HCT116 (cell line): ENCODE data around the gene IER5L. TPM values are rescaled to one million over a fixed set of nuclear protein-coding genes. Genes with fewer than 3 reads are reported as not detected.

Experiments
- ATAC-seq: fragments of 200-7000 bp; cut with Tn5 transposase; 2 replicates; pipeline ENCODE4 v1.9.1; 2020; ENCODE audit warnings: mild to moderate bottlenecking, moderate library complexity
- BruUV-seq: library from RNA; stranded (reverse); fragments of 400-500 nt; replicated peaks from 2 replicates; lab custom pipeline; 2021; lab: Mats Ljungman, UMichigan
- CTCF ChIA-PET: fragments of 300-600 bp; sonication (Branson Sonifier 250); formaldehyde crosslinking; loops from one replicate; lab custom pipeline; 2021; ENCODE audit warnings: antibody characterized with exemption; lab: Charles Lee
- POLR2A ChIA-PET: fragments of 300-600, 350-600 bp; sonication (Branson Sonifier 250); formaldehyde crosslinking; loops from one replicate; lab custom pipeline; 2021; ENCODE audit warnings: antibody characterized with exemption; lab: Charles Lee
- RAD21 ChIA-PET, 2 experiments: fragments of 300-600 bp; sonication (Branson Sonifier 250); formaldehyde crosslinking; loops; one replicate each; lab custom pipeline; 2023; ENCODE audit warnings: low total read pairs in 2 of 2; ENCODE audit not compliant: uncharacterized antibody in 2 of 2, unreplicated experiment in 2 of 2, low non-redundant PET in 1 of 2; lab: Charles Lee
- DNase-seq: peaks from one replicate; pipeline ENCODE4 v3.0.0-alpha.2; 2010; ENCODE audit warnings: low read depth, low spot score
- H2AFZ ChIP-seq: fragments of 200-600 bp; shearing (Covaris generic), sonication (generic); 2 replicates; pipeline ENCODE4 v1.6.1; 2017; ENCODE audit warnings: low read depth, mixed run types, mixed read lengths, antibody characterized with exemption, low read length; ENCODE audit not compliant: poor library complexity, severe bottlenecking
- H3K27ac ChIP-seq: 2 replicates; pipeline ENCODE4 v1.5.1; 2012; ENCODE audit warnings: low read depth, low read length
- H3K27me3 ChIP-seq: fragments of 200-600 bp; sonication (generic); 2 replicates; pipeline ENCODE4 v1.6.1; 2016; ENCODE audit warnings: mixed run types, low read length, mixed read lengths; ENCODE audit not compliant: insufficient read depth
- H3K36me3 ChIP-seq, 2 experiments: fragments of 200-500 bp in 1 of 2; fragments of 200-600 bp in 1 of 2; sonication (Bioruptor generic) in 1 of 2; sonication (generic) in 1 of 2; 2 replicates each; pipeline versions ENCODE4 v1.5.1 to v1.6.1; 2014 to 2016; ENCODE audit warnings: low read length in 2 of 2, inconsistent platforms in 1 of 2, mixed read lengths in 1 of 2, mixed run types in 1 of 2; ENCODE audit not compliant: insufficient read depth in 2 of 2, control insufficient read depth in 1 of 2
- H3K4me1 ChIP-seq, 2 experiments: fragments of 200-600 bp in 1 of 2; sonication (generic) in 1 of 2; 2 replicates each; pipeline versions ENCODE4 v1.5.1 to v1.6.1; 2012 to 2017; ENCODE audit warnings: low read length in 2 of 2, inconsistent platforms in 1 of 2, mild to moderate bottlenecking in 1 of 2, mixed read lengths in 1 of 2, mixed run types in 1 of 2, moderate library complexity in 1 of 2; ENCODE audit not compliant: insufficient read depth in 2 of 2, control insufficient read depth in 1 of 2
- H3K4me2 ChIP-seq: fragments of 200-600 bp; sonication (generic); 2 replicates; pipeline ENCODE4 v1.6.1; 2017; ENCODE audit warnings: mixed run types, low read length, mixed read lengths
- H3K4me3 ChIP-seq, 2 experiments: fragments of 200-600 bp in 1 of 2; sonication (generic) in 1 of 2; replicated peaks in 1 of 2; 2 replicates each; pipeline ENCODE4 v1.5.1; 2011 to 2016; ENCODE audit warnings: low read length in 2 of 2, control low read depth in 1 of 2, low read depth in 1 of 2, mild to moderate bottlenecking in 1 of 2, mixed read lengths in 1 of 2, mixed run types in 1 of 2
- H3K79me2 ChIP-seq: fragments of 200-600 bp; sonication (generic); 2 replicates; pipeline ENCODE4 v1.6.1; 2017; ENCODE audit warnings: mild to moderate bottlenecking, mixed run types, low read length, moderate library complexity, mixed read lengths; ENCODE audit not compliant: insufficient read depth
- H3K9ac ChIP-seq: fragments of 200-600 bp; sonication (generic); 2 replicates; pipeline ENCODE4 v1.6.1; 2016; ENCODE audit warnings: low read length, mixed read lengths
- H3K9me2 ChIP-seq: fragments of 200-600 bp; sonication (generic), shearing (Covaris generic); 2 replicates; pipeline ENCODE4 v1.6.1; 2017; ENCODE audit warnings: mixed run types, mild to moderate bottlenecking, moderate library complexity; ENCODE audit not compliant: insufficient read depth
- H3K9me3 ChIP-seq, 2 experiments: fragments of 200-500 bp in 1 of 2; fragments of 200-600 bp in 1 of 2; sonication (Bioruptor generic) in 1 of 2; sonication (generic) in 1 of 2; 2 replicates each; pipeline ENCODE4 v1.6.1; 2014 to 2017; ENCODE audit warnings: low read length in 2 of 2, mixed read lengths in 2 of 2, inconsistent platforms in 1 of 2, low read depth in 1 of 2, mild to moderate bottlenecking in 1 of 2, mixed run types in 1 of 2, moderate library complexity in 1 of 2; ENCODE audit not compliant: control insufficient read depth in 1 of 2, insufficient read depth in 1 of 2
- H4K20me1 ChIP-seq: fragments of 200-600 bp; sonication (generic), shearing (Covaris generic); 2 replicates; pipeline ENCODE4 v1.6.1; 2017; ENCODE audit warnings: mixed run types, mild to moderate bottlenecking, moderate library complexity; ENCODE audit not compliant: insufficient read depth
- EZH2 ChIP-seq: fragments of 200-600 bp; sonication (generic); IDR thresholded peaks from 2 replicates; pipeline ENCODE4 v1.6.1; 2017; ENCODE audit warnings: antibody characterized with exemption, mixed run types
- EZH2phosphoT487 ChIP-seq: fragments of 200-600 bp; IDR thresholded peaks from 2 replicates; pipeline ENCODE4 v1.6.1; 2018; ENCODE audit warnings: antibody characterized with exemption, borderline replicate concordance
- ZFX ChIP-seq: fragments of 450-650 bp; IDR thresholded peaks from 2 replicates; pipeline ENCODE4 v1.6.1; 2017
- intact Hi-C: fragments of 100-400 bp; cut with micrococcal nuclease; formaldehyde crosslinking; loops from 2 replicates; pipeline ENCODE4 v1.10.0; 2022
- total RNA-seq: library from RNA; stranded (reverse); gene quantifications from one replicate; pipeline ENCODE4 v1.2.1, GENCODE V29; 2021; ENCODE audit not compliant: unreplicated experiment

IER5L gene
- total RNA-seq, 1 experiment from 2014 or later: 195 TPM

- no peak overlapping the region for H3K4me2 ChIP-seq
- no peak overlapping the region for H3K4me3 ChIP-seq
- H3K9me3 ChIP-seq: no peaks in the 10 kb centered on the region
- H3K27me3 ChIP-seq: no peaks in the 10 kb centered on the region
- H3K79me2 ChIP-seq: no peaks in the 10 kb centered on the region
- no TSS peak for BruUV-seq
- H2AFZ ChIP-seq: no peak overlapping the region
- ChIA-PET RAD21 (no interaction called here), POLR2A (no interaction called here)
- intact Hi-C loops: no loop called here
- H3K27ac ChIP-seq: no peak overlapping the region
- no peaks in the 10 kb centered on the region for H3K9me2 ChIP-seq
- no peak for ATAC-seq
- peaks cover 17 to 18% of the 10 kb centered on the region in 2 experiments for H3K4me1 ChIP-seq
- TF ChIP-seq ZFX: no peak
- TF ChIP-seq EZH2: no peak
- TF ChIP-seq, all 23 proteins: peak for 0
- no peaks in the 10 kb centered on the region for H3K36me3 ChIP-seq
- CTCF ChIA-PET: no interaction called here
- no peak for DNase-seq
- no peaks in the 10 kb centered on the region for H4K20me1 ChIP-seq
- H3K9ac ChIP-seq: no peak overlapping the region
Measured at GRCh38 chr9:129194221-129194620, 16.2 kb upstream of the IER5L start.

GRCh38 chr9:129193655-129194054 lies 15.6 kb upstream of the IER5L start:
- Histone ChIP-seq H3K4me3 (no peak overlapping the region), H4K20me1 (no peaks in the 10 kb centered on the region), H3K27me3 (no peaks in the 10 kb centered on the region), H3K27ac (no peak overlapping the region), H3K36me3 (no peaks in the 10 kb centered on the region), H3K79me2 (no peaks in the 10 kb centered on the region), H3K9me3 (no peaks in the 10 kb centered on the region), H3K4me1 (peaks cover 12 to 13% of the 10 kb centered on the region in 2 experiments), H3K9ac (no peak overlapping the region), H3K4me2 (no peak overlapping the region), H2AFZ (no peak overlapping the region), H3K9me2 (no peaks in the 10 kb centered on the region)
- ATAC-seq: no peak
- intact Hi-C loops: no loop called here
- no peak for DNase-seq
- BruUV-seq: no TSS peak
- RAD21 ChIA-PET: no interaction called here
- no peak for TF ChIP-seq EZH2phosphoT487
- CTCF ChIA-PET: no interaction called here
- POLR2A ChIA-PET: interaction anchor here (0.9 kb wide), 1 partner anchor 15 kb away, joined by 4 read pairs; the partner anchor contains the start of gene IER5L
